Activated naive CD8-positive, alpha-beta T cell treated with anti-CD3 and anti-CD28 coated beads, Interleukin-2, amount 50 U/mL, for 24 hours (primary cell): ENCODE data around the gene ZNF674.
"Not testable (repeated sequence)": the region's sequence is repeated elsewhere in the genome, so short reads cannot be mapped to it uniquely, and the experiment has no call there.

Experiments used
- ATAC-seq: fragments of 150-1000 bp; cut with Tn5 transposase; one replicate; pipeline ENCODE4 v1.10.0; 2021
- DNase-seq: peaks from one replicate; pipeline ENCODE4 v3.0.0; 2021
- H3K27ac Mint-ChIP-seq: one replicate; pipeline ENCODE4 v1.8.0; 2021; ENCODE audit warnings: mild to moderate bottlenecking, mixed read lengths
- H3K27me3 Mint-ChIP-seq: one replicate; pipeline ENCODE4 v1.8.0; 2021; ENCODE audit warnings: mixed read lengths
- H3K36me3 Mint-ChIP-seq: one replicate; pipeline ENCODE4 v1.8.0; 2021; ENCODE audit warnings: low read depth, mixed read lengths
- H3K4me1 Mint-ChIP-seq: one replicate; pipeline ENCODE4 v1.8.0; 2021; ENCODE audit warnings: mixed read lengths
- H3K4me3 Mint-ChIP-seq: one replicate; pipeline ENCODE4 v1.8.0; 2021; ENCODE audit warnings: mild to moderate bottlenecking, moderate library complexity, mixed read lengths
- H3K9me3 Mint-ChIP-seq: one replicate; pipeline ENCODE4 v1.8.0; 2021; ENCODE audit warnings: mixed read lengths

The ZNF674 gene

DNA sequence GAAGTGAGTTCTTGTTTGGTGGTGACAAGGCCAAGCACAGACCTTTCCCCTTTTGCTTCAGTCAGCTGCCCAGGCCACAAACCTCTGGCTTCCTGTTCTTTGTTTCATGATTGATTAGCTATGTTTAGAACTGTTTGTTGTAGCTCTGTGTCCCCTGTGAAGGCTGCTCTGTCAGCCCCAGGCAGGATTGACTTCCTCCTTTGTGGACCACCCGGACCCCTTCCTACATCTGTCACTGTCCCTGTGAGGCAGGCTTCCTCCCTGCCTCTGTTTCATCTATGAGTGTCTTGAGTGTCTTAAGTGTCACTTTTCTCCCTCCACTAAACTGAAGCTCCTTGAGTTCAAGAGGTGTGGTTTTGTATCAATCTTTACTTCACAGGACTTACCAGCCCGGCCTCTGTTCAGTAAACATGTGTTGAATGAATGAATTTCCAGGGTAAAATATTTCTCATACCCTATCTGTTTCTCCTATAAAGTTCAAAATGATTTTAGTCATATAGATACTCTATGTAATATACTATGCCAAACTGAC is 83.5 kb downstream of the ZNF674 start:
- ATAC-seq (no peak), DNase-seq (no peak)
- H3K9me3 Mint-ChIP-seq, result no peaks in the 10 kb centered on the region
- no peak overlapping the region for H3K4me3 Mint-ChIP-seq
- H3K36me3 Mint-ChIP-seq, result peaks cover 25% of the 10 kb centered on the region
- peaks cover 14% of the 10 kb centered on the region for H3K4me1 Mint-ChIP-seq
- H3K27me3 Mint-ChIP-seq, result no peaks in the 10 kb centered on the region
- no peak overlapping the region for H3K27ac Mint-ChIP-seq

DNA sequence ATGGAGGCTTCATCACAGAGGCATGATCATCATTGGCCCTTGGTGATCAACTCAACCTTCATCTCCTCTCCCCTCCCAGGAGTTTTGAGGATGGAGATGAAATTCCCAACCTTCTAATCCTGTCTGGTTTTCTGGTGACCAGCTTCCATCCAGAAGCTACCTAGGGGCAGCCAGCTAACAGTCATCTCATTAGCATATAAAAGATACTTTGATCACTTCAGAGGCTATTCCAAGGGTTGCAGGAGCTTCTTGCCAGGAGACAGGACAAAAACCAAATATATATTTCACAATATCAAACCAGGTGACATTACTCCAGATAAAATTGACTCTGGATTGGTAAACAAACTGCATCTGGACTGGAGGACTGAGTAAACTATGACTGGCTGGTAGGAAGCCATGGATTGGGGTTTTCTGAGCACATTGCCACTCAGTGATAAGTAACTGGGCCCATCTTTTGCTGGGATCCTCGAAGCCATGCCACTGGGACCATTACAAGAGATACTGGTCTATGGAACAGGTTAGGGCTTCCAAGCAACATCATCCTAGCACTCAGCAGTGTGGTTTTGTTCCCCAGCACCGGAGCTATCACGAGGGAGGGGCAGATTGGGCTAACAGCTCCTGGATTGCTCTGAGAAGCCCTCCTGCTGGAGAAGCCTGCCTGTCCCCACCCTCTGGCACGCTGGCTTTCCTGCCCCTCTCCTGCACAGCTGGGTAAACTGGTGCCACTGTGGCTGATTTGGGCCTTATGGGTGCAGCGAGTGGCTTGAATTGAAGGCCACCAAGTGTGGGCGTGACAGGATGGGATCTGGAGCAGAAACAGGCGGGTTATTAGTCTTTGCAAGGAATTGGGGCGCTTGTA is 84.2 kb downstream of the ZNF674 start:
- H3K4me3 Mint-ChIP-seq, H3K9me3 Mint-ChIP-seq, DNase-seq, ATAC-seq, H3K27me3 Mint-ChIP-seq, H3K27ac Mint-ChIP-seq: not testable (repeated sequence)
- H3K4me1 Mint-ChIP-seq, result peaks cover 14% of the 10 kb centered on the region
- peaks cover 22% of the 10 kb centered on the region for H3K36me3 Mint-ChIP-seq

- peaks cover 12% of the 10 kb centered on the region for H3K36me3 Mint-ChIP-seq
- peaks cover 14% of the 10 kb centered on the region for H3K4me1 Mint-ChIP-seq
- H3K27me3 Mint-ChIP-seq, result no peaks in the 10 kb centered on the region
- no peaks in the 10 kb centered on the region for H3K9me3 Mint-ChIP-seq
- no peak overlapping the region for H3K27ac Mint-ChIP-seq
- DNase-seq, result no peak
- ATAC-seq, result no peak
- no peak overlapping the region for H3K4me3 Mint-ChIP-seq
Measured at GRCh38 chrX:46459603-46460002, 85.6 kb downstream of the ZNF674 start.

DNA sequence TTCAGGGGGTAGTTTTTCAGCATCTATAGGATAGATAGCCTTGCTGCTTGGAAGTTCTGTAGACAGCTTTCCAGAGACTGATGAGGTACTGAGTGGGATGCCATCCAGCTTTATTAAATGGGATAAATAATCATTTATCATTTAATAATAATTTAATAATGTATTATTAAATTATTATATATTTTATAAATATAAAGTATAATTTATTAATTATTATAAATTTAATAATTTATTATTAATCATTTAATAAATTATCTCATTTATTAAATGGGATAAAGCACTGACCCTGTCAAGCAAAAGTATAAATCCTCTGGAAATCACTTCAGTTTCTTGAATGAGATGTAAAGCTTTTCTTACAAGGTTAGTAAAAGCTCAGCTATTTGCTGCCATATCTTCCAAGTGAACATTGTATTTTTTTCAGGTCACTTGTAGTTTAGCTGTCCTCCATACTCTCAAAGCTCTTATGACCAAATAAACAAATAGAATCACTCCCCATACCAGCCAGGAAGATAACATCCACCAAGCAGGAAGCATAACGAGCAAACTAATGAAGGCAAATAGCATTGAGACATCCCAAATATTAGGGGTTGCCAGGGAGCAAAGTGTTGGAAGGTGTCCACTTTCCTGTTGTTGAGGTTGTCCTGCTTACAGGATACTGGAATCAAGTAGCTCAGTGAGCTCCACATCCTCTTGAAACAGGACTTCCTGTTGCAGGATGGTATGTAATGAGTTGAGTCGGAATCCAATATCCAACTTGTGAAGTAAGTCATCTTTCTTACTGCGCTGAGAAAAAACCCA is 88.9 kb downstream of the ZNF674 start:
- no peaks in the 10 kb centered on the region for H3K9me3 Mint-ChIP-seq
- no peak overlapping the region for H3K27ac Mint-ChIP-seq
- peaks cover 6% of the 10 kb centered on the region for H3K4me1 Mint-ChIP-seq
- ATAC-seq (no peak), DNase-seq (no peak)
- no peaks in the 10 kb centered on the region for H3K27me3 Mint-ChIP-seq
- H3K4me3 Mint-ChIP-seq, result no peak overlapping the region
- H3K36me3 Mint-ChIP-seq, result peaks cover 19% of the 10 kb centered on the region
